ENCODE measurements around the gene SACM1L.
A peak's percentile ranks its signal among the peaks of the same experiment; 100 is the strongest.

SACM1L gene

GRCh38 chr3:45655906-45656305 lies 33.3 kb upstream of the SACM1L start:
- H3K4me3 ChIP-seq (ENCODE audit: control insufficient read depth, low read depth, low read length): no peak overlapping the region
- no peak for TF ChIP-seq CTCF (conservative IDR thresholded peaks at IDR 0.05; ENCODE audit: control insufficient read depth, insufficient read depth, low read depth, low read length)
- DNase-seq (ENCODE audit: low read depth): peak; percentile 57

GRCh38 chr3:45656575-45657363 lies 32.4 kb upstream of the SACM1L start:
- peak; percentile 98 for DNase-seq (ENCODE audit: low read depth)
- TF ChIP-seq CTCF (conservative IDR thresholded peaks at IDR 0.05; ENCODE audit: control insufficient read depth, insufficient read depth, low read depth, low read length): peak; percentile 95
- H3K4me3 ChIP-seq (ENCODE audit: control insufficient read depth, low read depth, low read length): no peak overlapping the region

GRCh38 chr3:45657853-45658252 lies 31.3 kb upstream of the SACM1L start:
- TF ChIP-seq CTCF (conservative IDR thresholded peaks at IDR 0.05; ENCODE audit: control insufficient read depth, insufficient read depth, low read depth, low read length): no peak
- H3K4me3 ChIP-seq (ENCODE audit: control insufficient read depth, low read depth, low read length): no peak overlapping the region
- no peak for DNase-seq (ENCODE audit: low read depth)

- DNase-seq (ENCODE audit: low read depth): peak; percentile 84
Measured at GRCh38 chr3:45659661-45660566, 29.3 kb upstream of the SACM1L start.

GRCh38 chr3:45660567-45660901 lies 28.7 kb upstream of the SACM1L start:
- DNase-seq (ENCODE audit: low read depth): no peak
- H3K4me3 ChIP-seq (ENCODE audit: control insufficient read depth, low read depth, low read length): no peak overlapping the region
- TF ChIP-seq CTCF (conservative IDR thresholded peaks at IDR 0.05; ENCODE audit: control insufficient read depth, insufficient read depth, low read depth, low read length): no peak

More at GRCh38 chr3:45659661-45660566, 29.3 kb upstream of the SACM1L start:
- no peak overlapping the region for H3K4me3 ChIP-seq (ENCODE audit: control insufficient read depth, low read depth, low read length)
- peak; percentile 98 for TF ChIP-seq CTCF (conservative IDR thresholded peaks at IDR 0.05; ENCODE audit: control insufficient read depth, insufficient read depth, low read depth, low read length)

GRCh38 chr3:45664578-45664977 lies 24.6 kb upstream of the SACM1L start:
- H3K4me3 ChIP-seq (ENCODE audit: control insufficient read depth, low read depth, low read length): no peak overlapping the region
- no peak for DNase-seq (ENCODE audit: low read depth)
- TF ChIP-seq CTCF (conservative IDR thresholded peaks at IDR 0.05; ENCODE audit: control insufficient read depth, insufficient read depth, low read depth, low read length): no peak

All from fibroblast of mammary gland (primary cell).